ENCODE measurements around the gene RNF215.

RNF215 gene

GRCh38 chr22:30393885-30394284 lies 6.7 kb upstream of the RNF215 start:
- DNase-seq, result no peak

DNA sequence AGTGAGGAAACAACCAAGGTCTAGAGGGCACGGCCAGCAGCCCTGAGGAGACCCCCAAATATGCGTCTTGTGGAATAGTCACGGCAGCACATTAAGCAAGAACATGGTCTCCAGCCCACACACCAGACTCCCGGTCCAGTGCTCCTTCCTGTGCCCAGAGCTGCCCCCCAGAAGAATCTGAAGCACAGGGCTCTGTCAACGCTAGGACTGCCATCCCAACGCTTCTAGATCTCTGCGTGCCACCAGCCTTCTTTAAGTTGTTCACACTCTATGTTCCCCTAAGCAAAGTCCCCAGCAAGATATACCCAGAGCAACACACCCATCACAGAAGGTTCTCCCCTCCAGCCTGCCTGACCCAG lies 6.1 kb upstream of the RNF215 start:
- DNase-seq, result no peak

DNA sequence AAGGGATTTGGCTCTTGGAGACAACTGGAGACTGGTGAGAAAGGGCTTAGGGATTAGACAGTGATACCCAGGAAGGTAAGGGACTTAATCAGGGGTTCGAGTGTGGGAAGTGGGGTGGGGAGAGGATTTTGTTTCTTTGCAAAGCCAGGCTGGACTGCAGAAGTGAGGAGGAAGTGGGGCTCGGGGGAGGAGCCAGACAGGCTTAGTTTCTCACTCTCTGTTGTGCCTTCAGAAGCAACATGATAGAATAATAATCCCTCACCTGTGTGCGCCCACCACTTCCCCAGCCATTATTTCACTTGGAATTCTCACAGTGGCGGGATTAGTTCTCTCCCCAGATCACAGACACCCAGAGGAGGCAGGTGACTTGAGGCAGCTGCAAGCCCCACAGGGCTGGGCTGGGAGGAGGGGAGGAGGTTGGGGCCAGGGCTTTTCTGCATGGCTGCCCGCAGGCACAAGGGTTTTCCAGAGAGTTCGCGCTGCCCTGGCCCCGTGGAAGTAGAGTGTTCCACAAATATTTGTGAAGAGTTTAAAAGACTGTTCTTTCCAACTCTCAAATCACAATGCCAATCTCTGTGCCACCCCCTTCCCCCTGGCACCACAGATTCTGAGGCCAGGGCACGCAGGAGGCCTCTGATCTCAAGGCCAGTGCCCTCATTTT lies 5.6 kb upstream of the RNF215 start:
- DNase-seq, result peak in 1 of 2 experiments; percentile 40

- peak; percentile 65 to 77 for DNase-seq
Observed at GRCh38 chr22:30390974-30391691, 3.9 kb upstream of the RNF215 start.

- no peak for DNase-seq
Observed at GRCh38 chr22:30386608-30386959, 627 bp downstream of the RNF215 start.

DNA sequence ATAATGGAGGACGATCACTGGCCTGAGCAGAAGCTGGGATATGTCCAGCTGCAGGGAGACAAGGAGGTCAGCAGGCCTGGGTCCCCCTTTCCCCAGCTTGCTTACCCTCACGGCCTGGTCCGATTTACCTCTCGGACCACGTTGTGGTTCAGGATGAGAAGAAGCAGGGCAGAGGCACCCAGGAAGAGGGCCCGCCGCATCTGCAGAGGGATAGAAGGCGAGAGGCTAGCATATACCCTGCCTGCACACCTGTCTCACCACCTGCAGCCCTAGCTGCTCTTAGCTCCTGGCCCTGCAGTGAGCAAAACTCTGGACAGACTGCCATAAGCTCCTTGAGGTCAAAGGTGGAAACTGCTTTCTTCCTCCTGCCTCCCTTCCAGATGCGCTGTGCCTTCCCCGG lies 1.3 kb downstream of the RNF215 start:
- DNase-seq, result no peak

- DNase-seq, result no peak
Observed at GRCh38 chr22:30383061-30383460, 4.2 kb downstream of the RNF215 start.

- no peak for DNase-seq
Observed at GRCh38 chr22:30382340-30382739, 4.9 kb downstream of the RNF215 start.

GRCh38 chr22:30381264-30381663 lies 5.9 kb downstream of the RNF215 start:
- DNase-seq, result no peak

DNA sequence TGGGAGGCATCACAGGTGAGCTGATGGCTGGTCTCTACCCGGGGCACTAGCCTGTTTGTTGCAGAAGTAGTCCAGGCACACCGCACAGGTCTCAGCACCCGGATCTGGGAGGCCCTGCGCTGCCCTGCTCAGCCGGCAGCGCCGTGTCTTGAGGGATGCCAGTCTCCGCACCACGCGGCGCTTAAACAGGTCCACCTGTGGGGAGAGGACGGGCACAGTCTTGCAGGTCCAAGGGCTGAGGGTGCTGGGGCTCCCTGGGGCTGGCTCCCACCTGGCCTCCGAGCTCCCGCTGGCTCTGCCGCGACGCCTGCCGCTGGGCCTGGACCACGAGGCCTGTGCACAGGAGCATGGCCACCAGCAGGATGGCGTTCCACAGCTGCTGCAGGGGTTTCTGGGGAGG lies 7.2 kb downstream of the RNF215 start:
- no peak for DNase-seq

DNA sequence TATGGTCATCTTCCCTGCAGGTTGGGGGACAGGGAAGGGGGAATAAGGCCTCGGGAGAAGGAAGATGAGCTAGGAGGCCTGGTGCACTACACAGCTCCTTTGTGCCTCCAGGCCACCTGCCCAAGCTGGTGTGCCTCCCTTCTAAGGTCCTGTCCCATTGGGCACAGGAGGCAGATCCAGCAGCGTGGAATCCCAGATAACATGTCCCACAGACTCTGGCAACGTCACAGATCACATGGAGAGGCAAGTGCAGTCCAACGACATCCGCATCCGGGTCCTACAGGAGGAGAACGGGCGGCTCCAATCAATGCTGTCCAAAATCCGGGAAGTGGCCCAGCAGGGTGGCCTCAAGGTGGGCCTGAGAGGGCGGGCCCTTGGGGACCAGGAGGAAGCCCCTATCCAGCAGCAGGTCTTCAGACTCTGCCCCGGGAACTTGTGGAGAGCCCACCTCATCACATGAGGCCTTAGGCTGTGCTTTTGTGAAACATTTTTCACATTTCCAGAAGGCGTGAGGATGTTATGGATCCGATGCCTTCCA lies 11.8 kb downstream of the RNF215 start:
- DNase-seq, result no peak

DNA sequence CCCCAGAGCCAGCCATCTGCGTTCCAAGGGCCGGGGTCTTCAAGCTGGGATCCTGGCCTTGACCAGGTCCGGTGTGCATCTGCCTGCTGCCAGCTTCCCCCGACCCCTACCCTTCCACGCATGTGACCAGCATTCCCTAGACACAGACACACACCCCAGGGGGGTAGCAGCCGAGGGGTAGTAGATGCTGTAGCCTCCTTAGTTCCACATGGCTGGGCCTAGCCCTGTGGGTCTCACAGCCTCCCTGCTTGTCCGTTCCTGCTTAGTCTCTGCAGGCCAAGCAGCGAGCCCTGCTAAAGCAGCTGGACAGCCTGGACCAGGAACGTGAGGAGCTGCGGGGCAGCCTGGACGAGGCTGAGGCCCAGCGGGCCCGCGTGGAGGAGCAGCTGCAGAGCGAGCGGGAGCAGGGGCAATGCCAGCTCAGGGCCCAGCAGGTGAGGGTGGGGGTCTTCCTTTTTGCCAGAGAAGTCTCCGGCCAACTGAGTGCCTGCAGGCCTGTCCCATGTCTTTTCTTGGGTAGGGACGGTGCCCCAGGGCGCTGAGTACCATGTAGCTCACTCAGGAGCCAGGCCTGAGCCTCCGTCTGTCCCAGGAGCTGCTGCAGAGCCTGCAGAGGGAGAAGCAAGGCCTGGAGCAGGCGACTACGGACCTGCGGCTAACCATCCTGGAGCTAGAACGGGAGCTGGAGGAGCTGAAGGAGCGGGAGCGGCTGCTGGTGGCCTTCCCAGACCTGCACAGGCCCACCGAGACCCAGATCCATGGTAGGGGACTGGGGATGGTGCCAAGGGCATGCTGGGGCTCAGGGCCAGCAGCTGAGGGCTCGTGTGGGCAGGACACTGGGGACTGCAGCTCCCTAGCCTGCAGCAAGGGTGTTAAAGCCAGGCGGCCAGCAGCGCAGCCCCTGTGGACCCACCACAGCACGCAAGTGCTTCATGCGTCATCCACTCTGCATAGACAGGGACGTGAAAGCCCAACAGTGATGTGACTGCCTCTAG lies 13.6 kb downstream of the RNF215 start:
- DNase-seq, result no peak

GRCh38 chr22:30372915-30373314 lies 14.3 kb downstream of the RNF215 start:
- DNase-seq, result no peak

DNA sequence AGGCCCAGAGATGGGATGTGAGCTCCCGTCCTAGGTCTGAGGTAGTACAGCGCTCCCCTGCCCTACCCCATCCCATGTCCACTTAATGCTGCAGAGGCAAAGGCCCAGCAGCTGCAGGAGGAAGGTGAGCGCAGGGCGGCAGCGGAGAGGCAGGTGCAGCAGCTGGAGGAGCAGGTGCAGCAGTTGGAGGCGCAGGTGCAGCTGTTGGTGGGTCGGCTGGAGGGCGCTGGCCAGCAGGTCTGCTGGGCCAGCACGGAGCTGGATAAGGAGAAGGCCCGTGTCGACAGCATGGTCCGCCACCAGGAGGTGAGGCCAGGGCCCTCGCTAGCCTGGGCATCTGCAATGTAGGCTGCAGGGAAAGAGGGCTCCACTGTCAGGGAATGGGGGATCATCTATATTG lies 15.2 kb downstream of the RNF215 start:
- no peak for DNase-seq

DNA sequence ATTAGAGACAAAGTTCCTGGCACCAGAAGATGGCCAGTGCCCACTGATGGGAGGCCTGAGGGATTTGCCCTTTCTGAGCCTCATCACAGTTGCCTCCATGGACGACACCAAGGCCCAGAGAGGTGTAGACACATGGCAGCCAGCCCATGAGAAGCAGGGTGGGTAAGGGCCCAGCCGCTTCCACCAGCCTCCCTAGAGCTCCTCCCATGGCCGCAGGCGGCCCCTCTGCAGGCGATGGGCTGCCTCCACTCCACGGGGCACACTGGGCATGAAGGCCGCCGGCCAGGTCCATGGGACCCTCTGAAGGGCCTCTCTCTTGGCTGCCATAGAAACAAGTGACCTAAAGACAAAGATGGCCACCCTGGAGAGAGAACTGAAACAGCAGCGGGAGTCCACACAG lies 15.9 kb downstream of the RNF215 start:
- no peak for DNase-seq

DNA sequence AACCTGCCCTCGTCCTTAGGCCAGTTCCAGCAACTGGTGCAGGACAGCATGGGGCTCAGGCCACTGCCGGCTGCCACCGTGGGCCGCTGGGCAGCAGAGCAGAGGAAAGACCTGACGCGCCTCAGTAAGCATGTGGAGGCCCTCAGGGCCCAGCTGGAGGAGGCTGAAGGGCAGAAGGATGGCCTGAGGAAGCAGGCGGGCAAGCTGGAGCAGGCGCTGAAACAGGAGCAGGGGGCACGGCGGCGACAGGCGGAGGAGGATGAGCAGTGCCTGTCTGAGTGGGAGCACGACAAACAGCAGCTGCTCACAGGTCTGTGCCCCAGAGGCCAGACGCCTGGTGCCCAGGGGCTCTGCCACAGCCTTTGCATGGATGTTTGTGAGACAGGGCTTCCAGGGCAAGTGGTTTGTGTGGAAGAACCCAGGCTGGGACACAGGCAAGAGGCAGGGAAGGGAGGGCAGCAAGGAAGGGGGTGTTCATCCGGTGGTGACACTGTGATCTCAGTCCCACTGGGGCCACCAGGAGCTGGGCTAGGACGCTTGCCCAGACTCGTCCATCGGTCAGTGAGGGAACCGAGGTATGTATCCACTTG lies 16.5 kb downstream of the RNF215 start:
- DNase-seq, result no peak

GRCh38 chr22:30368420-30368819 lies 18.8 kb downstream of the RNF215 start:
- no peak for DNase-seq

- no peak for DNase-seq
Observed at GRCh38 chr22:30365891-30366290, 21.3 kb downstream of the RNF215 start.

GRCh38 chr22:30362651-30363281 lies 24.4 kb downstream of the RNF215 start:
- DNase-seq, result no peak

GRCh38 chr22:30361916-30362650 lies 25.1 kb downstream of the RNF215 start:
- DNase-seq, result no peak

GRCh38 chr22:30358541-30358940 lies 28.7 kb downstream of the RNF215 start:
- no peak for DNase-seq
